ENCODE data around the gene LGALS4. TPM values are rescaled to one million over a fixed set of nuclear protein-coding genes. Genes with fewer than 3 reads are reported as not detected.
"Not testable (repeated sequence)": the region's sequence is repeated elsewhere in the genome, so short reads cannot be mapped to it uniquely, and the experiment has no call there.

LGALS4 gene

DNA sequence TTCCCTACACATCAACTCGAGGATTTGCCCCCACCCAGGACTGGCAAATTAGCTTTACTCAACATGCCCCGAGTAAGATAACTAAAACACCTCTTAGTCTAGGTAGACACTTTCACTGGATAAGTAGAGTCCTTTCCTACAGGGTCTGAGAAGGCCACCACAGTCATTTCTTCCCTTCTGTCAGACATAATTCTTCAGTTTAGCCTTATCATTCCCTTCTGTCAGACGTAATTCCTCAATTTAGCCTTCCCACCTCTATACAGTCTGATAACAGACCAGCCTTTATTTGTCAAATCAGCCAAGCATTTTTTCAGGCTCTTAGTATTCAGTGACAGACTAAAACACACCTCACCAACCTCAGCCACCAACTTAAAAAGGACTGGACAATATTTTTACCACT, 59.0 kb downstream of the LGALS4 start:
- not testable (repeated sequence) for H3K18ac ChIP-seq (ENCODE audit: low read depth in 1 of 2, low read length in 2 of 2); H2BK120ac ChIP-seq (ENCODE audit: low read depth, low read length)

More for the DNA sequence above, 59.0 kb downstream of the LGALS4 start:
- not testable (repeated sequence) for H3K23ac ChIP-seq (ENCODE audit: low read length in 2 of 2); H3K4ac ChIP-seq (ENCODE audit: low read depth in 1 of 2, low read length in 2 of 2); DNase-seq; H2AFZ ChIP-seq (ENCODE audit: low read depth, low read length); H3K4me1 ChIP-seq (ENCODE audit: control insufficient read depth, insufficient read depth, low read depth, low read length); H4K91ac ChIP-seq (ENCODE audit: low read length); H2BK12ac ChIP-seq (ENCODE audit: low read length in 2 of 2); H3K27me3 ChIP-seq (ENCODE audit: control insufficient read depth in 1 of 2, insufficient read depth in 1 of 2, low read length in 2 of 2); H3K4me2 ChIP-seq (ENCODE audit: low read length, poor library complexity, severe bottlenecking); H2BK5ac ChIP-seq (ENCODE audit: low read depth, low read length, poor library complexity, severe bottlenecking); H4K8ac ChIP-seq (ENCODE audit: low read length); H3K9me3 ChIP-seq (ENCODE audit: control insufficient read depth, low read length); H3K9ac ChIP-seq (ENCODE audit: low read length); H2AK5ac ChIP-seq (ENCODE audit: low read length, severe bottlenecking); H3K79me1 ChIP-seq (replicated peaks; ENCODE audit: low read length, poor library complexity, severe bottlenecking); H2BK15ac ChIP-seq (ENCODE audit: low read depth, poor library complexity, severe bottlenecking); H3K4me3 ChIP-seq (ENCODE audit: insufficient read depth in 1 of 2, low read depth in 1 of 2, low read length in 2 of 2); H3K14ac ChIP-seq (ENCODE audit: low read length in 2 of 2); H3K27ac ChIP-seq (ENCODE audit: low read length, poor library complexity, severe bottlenecking); H3K36me3 ChIP-seq (ENCODE audit: control insufficient read depth in 1 of 2, insufficient read depth in 2 of 2, low read depth in 1 of 2, low read length in 2 of 2)
- WGBS: 91% methylated on average over 3 of the region's 3 CpGs

Small RNA genes within 50 kb of the gene (small RNA-seq; reads per million reads assigned to genes)
- gene RNU6-140P (ENCODE audit: low read depth): not detected
